Measurements from ENCODE around the gene CDKN2AIP. TPM values are rescaled to one million over a fixed set of nuclear protein-coding genes. Genes with fewer than 3 reads are reported as not detected.

The CDKN2AIP gene
- total and polyA plus RNA-seq, 8 donors: 11.0 to 44.3 (median 22.3) TPM

- peaks cover 5 to 28% (median 20%) of the 10 kb centered on the region in 4 donors for H3K4me1 ChIP-seq
- no peak overlapping the region for H3K4me3 ChIP-seq
- no peaks in the 10 kb centered on the region for H3K36me3 ChIP-seq
- TF ChIP-seq POLR2AphosphoS5 (IDR thresholded peaks at IDR 0.05) (no peak), EP300 (IDR thresholded peaks at IDR 0.05) (no peak), POLR2A (IDR thresholded peaks at IDR 0.05) (no peak)
- TF ChIP-seq, protein P1, sequence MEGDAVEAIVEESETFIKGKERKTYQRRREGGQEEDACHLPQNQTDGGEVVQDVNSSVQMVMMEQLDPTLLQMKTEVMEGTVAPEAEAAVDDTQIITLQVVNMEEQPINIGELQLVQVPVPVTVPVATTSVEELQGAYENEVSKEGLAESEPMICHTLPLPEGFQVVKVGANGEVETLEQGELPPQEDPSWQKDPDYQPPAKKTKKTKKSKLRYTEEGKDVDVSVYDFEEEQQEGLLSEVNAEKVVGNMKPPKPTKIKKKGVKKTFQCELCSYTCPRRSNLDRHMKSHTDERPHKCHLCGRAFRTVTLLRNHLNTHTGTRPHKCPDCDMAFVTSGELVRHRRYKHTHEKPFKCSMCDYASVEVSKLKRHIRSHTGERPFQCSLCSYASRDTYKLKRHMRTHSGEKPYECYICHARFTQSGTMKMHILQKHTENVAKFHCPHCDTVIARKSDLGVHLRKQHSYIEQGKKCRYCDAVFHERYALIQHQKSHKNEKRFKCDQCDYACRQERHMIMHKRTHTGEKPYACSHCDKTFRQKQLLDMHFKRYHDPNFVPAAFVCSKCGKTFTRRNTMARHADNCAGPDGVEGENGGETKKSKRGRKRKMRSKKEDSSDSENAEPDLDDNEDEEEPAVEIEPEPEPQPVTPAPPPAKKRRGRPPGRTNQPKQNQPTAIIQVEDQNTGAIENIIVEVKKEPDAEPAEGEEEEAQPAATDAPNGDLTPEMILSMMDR (IDR thresholded peaks at IDR 0.05): no peak
- 36 to 75% (median 49%) methylated on average over 4 of the region's 4 CpGs for WGBS, 5 donors
- H3K27ac ChIP-seq: peak overlapping the region in 4 of 5 donors; percentile 23 to 53 (median 32)
- no peaks in the 10 kb centered on the region for H3K9me3 ChIP-seq
- H3K27me3 ChIP-seq: no peaks in the 10 kb centered on the region
- intact Hi-C loops (cut with DNase I; ENCODE audit: low total_unique reads): loop anchor here (10.0 kb wide), 2 partner anchors 145 to 335 kb away; no protein-coding TSS in a partner anchor
- DNase-seq: peak in 1 of 2 donors; percentile 78
These were observed 35.0 kb upstream of the CDKN2AIP start for GRCh38 chr4:183409483-183409882.

GRCh38 chr4:183409934-183410333, 34.5 kb upstream of the CDKN2AIP start:
- 60 to 86% (median 64%) methylated on average over 9 of the region's 9 CpGs for whole genome bisulfite sequencing, 5 donors
- no peaks in the 10 kb centered on the region for H3K36me3 ChIP-seq
- H3K4me3 ChIP-seq: no peak overlapping the region
- peaks cover 5 to 28% (median 20%) of the 10 kb centered on the region in 4 donors for H3K4me1 ChIP-seq
- no peaks in the 10 kb centered on the region for H3K27me3 ChIP-seq
- no peaks in the 10 kb centered on the region for H3K9me3 ChIP-seq
- DNase-seq: peak in 1 of 2 donors; percentile 81
- H3K27ac ChIP-seq: peak overlapping the region in 3 of 5 donors; percentile 23 to 53 (median 30)
- TF ChIP-seq EP300 (IDR thresholded peaks at IDR 0.05) (no peak), POLR2AphosphoS5 (IDR thresholded peaks at IDR 0.05) (no peak), POLR2A (IDR thresholded peaks at IDR 0.05) (no peak)
- TF ChIP-seq, protein P1 (IDR thresholded peaks at IDR 0.05): no peak
- intact Hi-C loops (cut with DNase I; ENCODE audit: low total_unique reads): loop anchor here (10.0 kb wide), 2 partner anchors 145 to 335 kb away; no protein-coding TSS in a partner anchor

DNA sequence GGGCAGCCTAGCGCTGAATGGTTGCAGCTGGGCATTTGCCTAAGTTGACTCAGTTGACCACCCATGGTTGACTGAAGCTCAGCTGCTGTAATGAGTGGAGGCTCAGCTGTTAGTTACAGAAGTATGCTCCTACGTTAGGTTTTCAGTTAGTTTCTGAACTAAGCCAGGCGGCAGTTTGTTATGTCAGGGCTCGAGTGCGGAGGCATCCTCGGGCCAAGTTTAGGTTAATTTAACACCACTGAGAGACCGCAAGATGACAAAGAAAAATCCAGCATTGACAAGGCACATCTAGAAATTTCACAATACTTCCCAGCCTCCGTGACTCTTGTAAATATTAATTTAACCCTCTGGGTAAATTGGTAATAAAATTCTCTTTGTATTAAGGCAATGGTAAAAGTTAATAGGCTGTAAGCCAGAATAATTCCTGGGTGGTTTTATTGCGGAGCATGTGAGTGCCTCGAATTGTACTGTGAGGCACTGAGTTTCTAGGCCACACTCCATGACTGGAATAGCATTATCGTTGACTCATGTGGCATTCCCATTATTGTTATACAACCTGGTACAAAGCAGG, 33.1 kb upstream of the CDKN2AIP start:
- no peaks in the 10 kb centered on the region for H3K36me3 ChIP-seq
- intact Hi-C loops (cut with DNase I; ENCODE audit: low total_unique reads): no loop called here
- no peaks in the 10 kb centered on the region for H3K27me3 ChIP-seq
- peaks cover 5 to 28% (median 20%) of the 10 kb centered on the region in 4 donors for H3K4me1 ChIP-seq
- TF ChIP-seq POLR2AphosphoS5 (IDR thresholded peaks at IDR 0.05): no peak
- TF ChIP-seq POLR2A (IDR thresholded peaks at IDR 0.05): no peak
- TF ChIP-seq, protein P1 (IDR thresholded peaks at IDR 0.05): no peak
- TF ChIP-seq EP300 (IDR thresholded peaks at IDR 0.05): no peak
- no peaks in the 10 kb centered on the region for H3K9me3 ChIP-seq
- H3K27ac ChIP-seq: no peak overlapping the region
- no peak for DNase-seq
- H3K4me3 ChIP-seq: no peak overlapping the region
- 54 to 67% (median 59%) methylated on average over 11 of the region's 11 CpGs for WGBS, 5 donors

DNA sequence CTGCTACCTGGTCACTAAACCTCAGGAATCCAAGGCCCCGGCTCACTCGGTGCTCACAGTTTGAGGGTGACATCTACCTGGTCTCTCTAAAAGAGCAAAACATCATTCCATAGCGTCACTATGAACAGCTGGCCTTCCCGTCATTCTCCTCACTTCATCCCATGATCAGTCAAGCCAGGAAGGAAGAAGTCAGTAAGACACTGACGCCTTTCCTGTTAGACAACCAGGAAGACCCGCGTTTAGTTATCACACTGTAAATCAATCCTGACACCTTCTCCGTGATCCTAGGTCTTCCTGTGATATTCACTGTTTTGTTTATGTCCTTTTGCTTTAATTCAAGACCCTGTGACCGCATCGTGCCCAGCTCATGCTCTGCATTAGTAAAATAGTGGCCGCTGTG, 31.6 kb upstream of the CDKN2AIP start:
- no peak for DNase-seq
- no peak overlapping the region for H3K27ac ChIP-seq
- H3K27me3 ChIP-seq: no peaks in the 10 kb centered on the region
- H3K4me1 ChIP-seq: peaks cover 5 to 24% (median 11%) of the 10 kb centered on the region in 4 donors
- TF ChIP-seq, protein P1 (IDR thresholded peaks at IDR 0.05): no peak
- TF ChIP-seq POLR2A (IDR thresholded peaks at IDR 0.05): no peak
- TF ChIP-seq EP300 (IDR thresholded peaks at IDR 0.05): no peak
- no peak for TF ChIP-seq POLR2AphosphoS5 (IDR thresholded peaks at IDR 0.05)
- H3K36me3 ChIP-seq: no peaks in the 10 kb centered on the region
- no peak overlapping the region for H3K4me3 ChIP-seq
- WGBS, 5 donors: 86 to 93% (median 90%) methylated on average over 11 of the region's 11 CpGs
- intact Hi-C loops (cut with DNase I; ENCODE audit: low total_unique reads): no loop called here
- H3K9me3 ChIP-seq: no peaks in the 10 kb centered on the region

Measured in stomach (tissue), 9 donors.